IMR-90 (cell line): ENCODE data around the gene PAEP. TPM values are rescaled to one million over a fixed set of nuclear protein-coding genes. Genes with fewer than 3 reads are reported as not detected.

ENCODE experiments used
- ATAC-seq: fragments of 200-7000 bp; cut with Tn5 transposase; 2 replicates; pipeline ENCODE4 v1.9.1; 2020; ENCODE audit warnings: low read depth, mild to moderate bottlenecking, moderate library complexity
- BruUV-seq: library from RNA; stranded (reverse); fragments of 400-500 nt; replicated peaks from 2 replicates; lab custom pipeline; 2021; lab: Mats Ljungman, UMichigan
- CTCF ChIA-PET: fragments of 300-600 bp; formaldehyde crosslinking; extraction: SDS; loops from one replicate; lab custom pipeline; 2021; ENCODE audit warnings: antibody characterized with exemption; lab: Yijun Ruan, JAX
- POLR2A ChIA-PET: fragments of 300-600 bp; sonication (Branson Sonifier 250); formaldehyde crosslinking; loops from one replicate; lab custom pipeline; 2022; ENCODE audit warnings: antibody characterized with exemption; ENCODE audit not compliant: unreplicated experiment; lab: Charles Lee
- DNase-seq: peaks from one replicate; pipeline ENCODE4 v3.0.0; 2013
- H2AFZ ChIP-seq: replicated peaks from 2 replicates; pipeline ENCODE3; 2013; ENCODE audit warnings: low read length, mild to moderate bottlenecking; ENCODE audit not compliant: poor library complexity
- H2AK5ac ChIP-seq: 2 replicates; pipeline ENCODE4 v1.6.1; 2013; ENCODE audit warnings: low read depth, low read length, inconsistent platforms
- H2AK9ac ChIP-seq: replicated peaks from 2 replicates; pipeline ENCODE3; 2013; ENCODE audit warnings: mild to moderate bottlenecking, low read depth, low read length, moderate library complexity; ENCODE audit not compliant: poor library complexity
- H2BK120ac ChIP-seq: 2 replicates; pipeline ENCODE4 v1.6.1; 2013; ENCODE audit warnings: low read depth, low read length, inconsistent platforms
- H2BK15ac ChIP-seq: 3 replicates; pipeline ENCODE4 v1.6.1; 2013; ENCODE audit warnings: low read depth, low read length, inconsistent platforms
- H2BK20ac ChIP-seq: 2 replicates; pipeline ENCODE4 v1.6.1; 2013; ENCODE audit warnings: low read depth, mild to moderate bottlenecking, inconsistent platforms, low read length, moderate library complexity
- H2BK5ac ChIP-seq: 2 replicates; pipeline ENCODE4 v1.6.1; 2013; ENCODE audit warnings: mild to moderate bottlenecking, low read depth, low read length, inconsistent platforms; ENCODE audit not compliant: poor library complexity, severe bottlenecking
- H3K14ac ChIP-seq: replicated peaks from 2 replicates; pipeline ENCODE4 v1.6.1; 2013; ENCODE audit warnings: low read depth, low read length, inconsistent platforms
- H3K18ac ChIP-seq: 2 replicates; pipeline ENCODE4 v1.6.1; 2013; ENCODE audit warnings: low read depth, low read length, control low read depth
- H3K23ac ChIP-seq: 2 replicates; pipeline ENCODE4 v1.6.1; 2013; ENCODE audit warnings: low read depth, low read length, inconsistent platforms
- H3K27ac ChIP-seq: 2 replicates; pipeline ENCODE4 v1.5.1; 2013; ENCODE audit warnings: mild to moderate bottlenecking, control low read depth, low read length; ENCODE audit not compliant: insufficient read depth
- H3K27me3 ChIP-seq: 2 replicates; pipeline ENCODE4 v1.6.1; 2013; ENCODE audit warnings: low read length; ENCODE audit not compliant: control insufficient read depth, insufficient read depth
- H3K36me3 ChIP-seq: 2 replicates; pipeline ENCODE4 v1.6.1; 2013; ENCODE audit warnings: low read length, mixed read lengths; ENCODE audit not compliant: control insufficient read depth, insufficient read depth
- H3K4ac ChIP-seq: 2 replicates; pipeline ENCODE4 v1.6.1; 2013; ENCODE audit warnings: low read depth, low read length, inconsistent platforms
- H3K4me1 ChIP-seq: 2 replicates; pipeline ENCODE4 v1.6.1; 2013; ENCODE audit warnings: low read length, mixed read lengths; ENCODE audit not compliant: control insufficient read depth, insufficient read depth
- H3K4me2 ChIP-seq: 2 replicates; pipeline ENCODE4 v1.6.1; 2013; ENCODE audit warnings: low read depth, mild to moderate bottlenecking, control low read depth, low read length, moderate library complexity
- H3K4me3 ChIP-seq: 2 replicates; pipeline ENCODE4 v1.5.1; 2013; ENCODE audit warnings: low read depth, mild to moderate bottlenecking, control low read depth, low read length, moderate library complexity; ENCODE audit not compliant: insufficient read depth
- H3K56ac ChIP-seq: 2 replicates; pipeline ENCODE4 v1.6.1; 2013; ENCODE audit warnings: low read length, inconsistent platforms; ENCODE audit not compliant: insufficient read depth; ENCODE audit errors: extremely low read depth
- H3K79me1 ChIP-seq, 2 experiments: 2 replicates each; pipeline ENCODE4 v1.6.1; 2013; ENCODE audit warnings: low read length in 2 of 2, inconsistent platforms in 1 of 2, low read depth in 1 of 2
- H3K9ac ChIP-seq: 2 replicates; pipeline ENCODE4 v1.6.1; 2013; ENCODE audit warnings: low read depth, low read length, control low read depth
- H3K9me1 ChIP-seq: 2 replicates; pipeline ENCODE4 v1.6.1; 2013; ENCODE audit warnings: low read length, inconsistent platforms; ENCODE audit not compliant: insufficient read depth
- H3K9me3 ChIP-seq: 2 replicates; pipeline ENCODE4 v1.6.1; 2013; ENCODE audit warnings: low read length; ENCODE audit not compliant: control insufficient read depth, insufficient read depth
- H4K20me1 ChIP-seq: 2 replicates; pipeline ENCODE4 v1.6.1; 2013; ENCODE audit warnings: low read length, inconsistent platforms; ENCODE audit not compliant: insufficient read depth
- H4K5ac ChIP-seq: 2 replicates; pipeline ENCODE4 v1.6.1; 2013; ENCODE audit warnings: mild to moderate bottlenecking, low read depth, low read length, control low read depth
- H4K8ac ChIP-seq, 2 experiments: 2 replicates each; pipeline ENCODE4 v1.6.1; 2013; ENCODE audit warnings: low read depth in 2 of 2, low read length in 2 of 2, control low read depth in 1 of 2, inconsistent platforms in 1 of 2
- H4K91ac ChIP-seq: 2 replicates; pipeline ENCODE4 v1.6.1; 2013; ENCODE audit warnings: low read depth, low read length, inconsistent platforms; ENCODE audit not compliant: insufficient read depth
- CEBPB ChIP-seq: IDR thresholded peaks from 2 replicates; pipeline ENCODE4 v1.6.1; 2012; ENCODE audit warnings: low read depth, low read length, improper control_type of control experiment
- ELK1 ChIP-seq: fragments of 150-350 bp; IDR thresholded peaks from 2 replicates; pipeline ENCODE4 v1.6.1; 2016; ENCODE audit warnings: low read depth, mild to moderate bottlenecking, low read length, moderate library complexity, borderline replicate concordance
- NFE2L2 ChIP-seq: fragments of 150-350 bp; IDR thresholded peaks from 2 replicates; pipeline ENCODE4 v1.6.1; 2016; ENCODE audit warnings: low read depth, mild to moderate bottlenecking, low read length
- RFX5 ChIP-seq: IDR thresholded peaks from 2 replicates; pipeline ENCODE4 v1.8.0; 2012; ENCODE audit warnings: low read depth, mild to moderate bottlenecking, low read length, moderate library complexity
- USF2 ChIP-seq: fragments of 150-350 bp; IDR thresholded peaks from 2 replicates; pipeline ENCODE4 v1.6.1; 2017; ENCODE audit warnings: mild to moderate bottlenecking, antibody characterized with exemption, low read length, low read depth
- WGBS, 2 experiments: methylation state at CpG; one replicate each; pipeline versions ENCODE4 v1.1.5 to v1.1.7; 2013; ENCODE audit warnings: missing lambda C conversion rate in 2 of 2; ENCODE audit not compliant: insufficient read length in 1 of 2; ENCODE audit errors: extremely low coverage in 2 of 2; 5-methylcytosine and 5-hydroxymethylcytosine counted together
- dilution Hi-C: fragments of 300-500 bp; cut with HindIII; formaldehyde crosslinking; loops from one replicate; pipeline ENCODE4 v1.14.3; 2018; ENCODE audit warnings: low sequenced_read_pairs; ENCODE audit not compliant: unreplicated experiment
- in situ Hi-C: fragments of 300-500 bp; cut with MboI; formaldehyde crosslinking; loops from 3 replicates; pipeline ENCODE4 v1.14.3; 2019; ENCODE audit warnings: low sequenced_read_pairs, inconsistent platforms, mixed read lengths
- intact Hi-C: fragments of 100-400 bp; cut with micrococcal nuclease; formaldehyde crosslinking; loops from 2 replicates; pipeline ENCODE4 v1.10.0; 2022
- polyA plus RNA-seq, 3 experiments: library from polyadenylated mRNA; depleted of rRNA; stranded (reverse); fragments of >200 nt; gene quantifications; 2 replicates each; pipeline ENCODE4 v1.2.3, GENCODE V29; 2012; ENCODE audit warnings: low replicate concordance in 1 of 3
- total RNA-seq: library from RNA; depleted of rRNA; stranded (reverse); fragments of >200 nt; gene quantifications from 2 replicates; pipeline ENCODE4 v1.2.3, GENCODE V29; 2012

Gene PAEP
- total and polyA plus RNA-seq, 2 of the 4 experiments (the other 2 are of a cell fraction): not detected

- H3K56ac ChIP-seq: no peak overlapping the region
- H3K4ac ChIP-seq: no peak overlapping the region
- no peak overlapping the region for H2AFZ ChIP-seq
- H2BK5ac ChIP-seq: no peak overlapping the region
- intact Hi-C loops (no loop called here), dilution Hi-C loops (no loop called here), in situ Hi-C loops (no loop called here)
- ChIA-PET CTCF (interaction anchor here (0.6 kb wide), 1 partner anchor 81 kb away, joined by 3 read pairs; no protein-coding TSS in a partner anchor), POLR2A (no interaction called here)
- H3K4me1 ChIP-seq: no peaks in the 10 kb centered on the region
- no peak overlapping the region for H2AK5ac ChIP-seq
- no peaks in the 10 kb centered on the region for H4K20me1 ChIP-seq
- H3K4me2 ChIP-seq: no peak overlapping the region
- no peaks in the 10 kb centered on the region for H3K9me1 ChIP-seq
- H4K8ac ChIP-seq: no peak overlapping the region
- no peak overlapping the region for H3K4me3 ChIP-seq
- no peaks in the 10 kb centered on the region for H3K36me3 ChIP-seq
- no peaks in the 10 kb centered on the region for H3K9me3 ChIP-seq
- no peak overlapping the region for H3K14ac ChIP-seq
- no peak overlapping the region for H4K5ac ChIP-seq
- ATAC-seq (no peak), DNase-seq (no peak)
- H3K18ac ChIP-seq: no peak overlapping the region
- H2BK20ac ChIP-seq: no peak overlapping the region
- WGBS, 2 experiments: 60% methylated on average over 2 of the region's 17 CpGs; no CpG with 5 or more reads in 1 of the 2 experiments
- H3K27me3 ChIP-seq: no peaks in the 10 kb centered on the region; the same call in 1 of the 2 replicates
- H3K79me1 ChIP-seq: no peaks in the 10 kb centered on the region
- H3K23ac ChIP-seq: no peak overlapping the region
- H3K9ac ChIP-seq: no peak overlapping the region
- TF ChIP-seq USF2 (no peak), CEBPB (no peak), NFE2L2 (no peak), ELK1 (no peak), RFX5 (no peak)
- H2BK120ac ChIP-seq: no peak overlapping the region
- H3K27ac ChIP-seq: no peak overlapping the region
- no TSS peak for BruUV-seq
- no peak overlapping the region for H2AK9ac ChIP-seq
- H2BK15ac ChIP-seq: no peak overlapping the region
- H4K91ac ChIP-seq: no peak overlapping the region
Observed at GRCh38 chr9:135522931-135523330, 38.6 kb upstream of the PAEP start.
